A172 (cell line): Measurements from ENCODE around the gene CBLB. TPM values are rescaled to one million over a fixed set of nuclear protein-coding genes. Genes with fewer than 3 reads are reported as not detected.
A peak's percentile ranks its signal among the peaks of the same experiment; 100 is the strongest.

Experiments
- DNase-seq: peaks from one replicate; pipeline ENCODE4 v3.0.0-alpha.2; 2015; ENCODE audit warnings: low spot score
- total RNA-seq: library from RNA; depleted of rRNA; stranded (reverse); fragments of >200 nt; shearing (Covaris generic); gene quantifications from 2 replicates; pipeline ENCODE4 v1.2.3, GENCODE V29; 2014

CBLB gene
- total RNA-seq, 1 experiment from 2014 or later: 36.6 TPM

- DNase-seq: no peak
These were observed 250.3 kb downstream of the CBLB start for GRCh38 chr3:105618556-105618955.

- no peak for DNase-seq
These were observed 252.3 kb downstream of the CBLB start for GRCh38 chr3:105616374-105617121.

GRCh38 chr3:105615814-105616213, 253.0 kb downstream of the CBLB start:
- no peak for DNase-seq

GRCh38 chr3:105614288-105615030, 254.4 kb downstream of the CBLB start:
- DNase-seq: peak; percentile 4

- DNase-seq: no peak
These were observed 255.7 kb downstream of the CBLB start for GRCh38 chr3:105613120-105613519.

- DNase-seq: no peak
These were observed 257.3 kb downstream of the CBLB start for GRCh38 chr3:105611304-105612192.

GRCh38 chr3:105610473-105610872, 258.3 kb downstream of the CBLB start:
- no peak for DNase-seq

GRCh38 chr3:105608623-105609022, 260.2 kb downstream of the CBLB start:
- DNase-seq: no peak

- DNase-seq: peak; percentile 52
These were observed 262.8 kb downstream of the CBLB start for GRCh38 chr3:105606016-105606415.
